HEK293 (cell line): ENCODE measurements around the gene HLA-DMA.

Experiments used
- ATF2 ChIP-seq: fragments of 450-650 bp; formaldehyde crosslinking; IDR thresholded peaks from 2 replicates; pipeline ENCODE4 v1.5.1; 2016; ENCODE audit warnings: missing biosample characterization, missing genetic modification characterization, low read depth
- FEZF1 ChIP-seq: fragments of 450-650 bp; formaldehyde crosslinking; IDR thresholded peaks from 2 replicates; pipeline ENCODE4 v1.5.1; 2016; ENCODE audit warnings: missing biosample characterization, missing genetic modification characterization
- GLI2 ChIP-seq: fragments of 450-650 bp; formaldehyde crosslinking; IDR thresholded peaks from 2 replicates; pipeline ENCODE4; 2017; ENCODE audit warnings: missing biosample characterization, missing genetic modification characterization, low read depth, borderline replicate concordance
- GLIS2 ChIP-seq: fragments of 450-650 bp; formaldehyde crosslinking; IDR thresholded peaks from 2 replicates; pipeline ENCODE4 v1.5.1; 2016; ENCODE audit warnings: missing biosample characterization, missing genetic modification characterization
- KLF1 ChIP-seq: fragments of 450-650 bp; formaldehyde crosslinking; IDR thresholded peaks from 2 replicates; pipeline ENCODE4 v1.5.1; 2016; ENCODE audit warnings: missing biosample characterization, missing genetic modification characterization
- TRIM28 ChIP-seq: IDR thresholded peaks from 2 replicates; pipeline ENCODE4 v1.6.1; 2011; ENCODE audit warnings: low read length, control low read depth, borderline replicate concordance
- ZNF10 ChIP-seq: fragments of 450-650 bp; formaldehyde crosslinking; IDR thresholded peaks from 2 replicates; pipeline ENCODE4 v1.5.1; 2017; ENCODE audit warnings: missing biosample characterization, missing genetic modification characterization
- ZNF133 ChIP-seq: fragments of 450-650 bp; formaldehyde crosslinking; IDR thresholded peaks from 2 replicates; pipeline ENCODE4 v1.5.1; 2016; ENCODE audit warnings: missing biosample characterization, missing genetic modification characterization
- ZNF184 ChIP-seq: fragments of 450-650 bp; IDR thresholded peaks from 2 replicates; pipeline ENCODE4 v1.5.1; 2018; ENCODE audit warnings: missing biosample characterization, mild to moderate bottlenecking, missing genetic modification characterization
- ZNF274 ChIP-seq, 2 experiments: fragments of 200-500 bp in 1 of 2; fragments of 450-650 bp in 1 of 2; sonication (Bioruptor generic) in 1 of 2; formaldehyde crosslinking in 1 of 2; IDR thresholded peaks; 2 replicates each; pipeline versions ENCODE4 v1.5.1 to v1.6.1; 2014 to 2016; ENCODE audit warnings: borderline replicate concordance in 1 of 2, inconsistent platforms in 1 of 2, low read length in 1 of 2, missing biosample characterization in 1 of 2, missing genetic modification characterization in 1 of 2
- ZNF302 ChIP-seq: fragments of 450-650 bp; formaldehyde crosslinking; IDR thresholded peaks from 2 replicates; pipeline ENCODE4 v1.5.1; 2016; ENCODE audit warnings: missing biosample characterization, missing genetic modification characterization, low read depth
- ZNF366 ChIP-seq: fragments of 450-650 bp; formaldehyde crosslinking; conservative IDR thresholded peaks from 2 replicates; pipeline ENCODE4 v1.5.1; 2016; ENCODE audit warnings: missing biosample characterization, missing genetic modification characterization
- ZNF398 ChIP-seq: fragments of 450-650 bp; formaldehyde crosslinking; IDR thresholded peaks from 2 replicates; pipeline ENCODE4 v1.5.1; 2017; ENCODE audit warnings: missing biosample characterization, missing genetic modification characterization
- ZNF426 ChIP-seq: fragments of 450-650 bp; formaldehyde crosslinking; IDR thresholded peaks from 2 replicates; pipeline ENCODE4 v1.5.1; 2017; ENCODE audit warnings: missing biosample characterization, missing genetic modification characterization, mild to moderate bottlenecking, inconsistent platforms, moderate library complexity
- ZNF473 ChIP-seq: fragments of 450-650 bp; formaldehyde crosslinking; IDR thresholded peaks from 2 replicates; pipeline ENCODE4 v1.5.1; 2017; ENCODE audit warnings: missing biosample characterization, missing genetic modification characterization
- ZNF521 ChIP-seq: fragments of 450-650 bp; formaldehyde crosslinking; IDR thresholded peaks from 2 replicates; pipeline ENCODE4 v1.5.1; 2017; ENCODE audit warnings: missing biosample characterization, mild to moderate bottlenecking, missing genetic modification characterization
- ZNF626 ChIP-seq: fragments of 450-650 bp; sonication (Bioruptor Pico); formaldehyde crosslinking; IDR thresholded peaks from 2 replicates; pipeline ENCODE4 v1.5.1; 2018; ENCODE audit warnings: missing biosample characterization, missing genetic modification characterization, inconsistent platforms
- ZNF658 ChIP-seq: fragments of 450-650 bp; formaldehyde crosslinking; IDR thresholded peaks from 2 replicates; pipeline ENCODE4; 2016; ENCODE audit warnings: missing biosample characterization, missing genetic modification characterization
- ZNF670 ChIP-seq: fragments of 450-650 bp; formaldehyde crosslinking; IDR thresholded peaks from 2 replicates; pipeline ENCODE4 v1.5.1; 2016; ENCODE audit warnings: missing biosample characterization, missing genetic modification characterization, low read depth
- ZNF707 ChIP-seq: fragments of 450-650 bp; formaldehyde crosslinking; IDR thresholded peaks from 2 replicates; pipeline ENCODE4 v1.5.1; 2016; ENCODE audit warnings: missing biosample characterization, missing genetic modification characterization
- ZNF776 ChIP-seq: fragments of 450-650 bp; formaldehyde crosslinking; IDR thresholded peaks from 2 replicates; pipeline ENCODE4 v1.5.0; 2017; ENCODE audit warnings: missing biosample characterization, missing genetic modification characterization, borderline replicate concordance
- ZSCAN30 ChIP-seq: fragments of 450-650 bp; IDR thresholded peaks from 2 replicates; pipeline ENCODE4 v1.5.1; 2018; ENCODE audit warnings: missing biosample characterization, mild to moderate bottlenecking, missing genetic modification characterization, moderate library complexity
- TF ChIP-seq, protein P1 (sequence below): fragments of 450-650 bp; formaldehyde crosslinking; conservative IDR thresholded peaks from 2 replicates; pipeline ENCODE4 v1.5.1; 2016; ENCODE audit warnings: low read depth, missing biosample characterization, missing genetic modification characterization
- TF ChIP-seq, protein P2 (sequence below): fragments of 450-650 bp; formaldehyde crosslinking; IDR thresholded peaks from 2 replicates; pipeline ENCODE4 v1.5.1; 2016; ENCODE audit warnings: missing biosample characterization, missing genetic modification characterization
- TF ChIP-seq, protein P3 (sequence below): fragments of 450-650 bp; formaldehyde crosslinking; conservative IDR thresholded peaks from 2 replicates; pipeline ENCODE4 v1.5.1; 2016; ENCODE audit warnings: low read depth, missing biosample characterization, missing genetic modification characterization

The HLA-DMA gene

GRCh38 chr6:32971242-32971580 lies 18.3 kb upstream of the HLA-DMA start (continued):
- TF ChIP-seq ZNF10 (tag by site-specific recombination) (peak; percentile 45; the same call in 1 of the 2 replicates), ZNF707 (tag by site-specific recombination) (no peak), ZNF521 (tag by site-specific recombination) (no peak), ATF2 (tag by site-specific recombination) (no peak), ZNF398 (tag by site-specific recombination) (0 out of 2 replicates have a peak, but pooled peaks have one; percentile 19), ZNF426 (tag by site-specific recombination) (0 out of 2 replicates have a peak, but pooled peaks have one; percentile 5), TRIM28 (no peak), ZNF473 (tag by site-specific recombination) (no peak), ZNF184 (tag by site-specific recombination) (no peak), ZNF776 (tag by site-specific recombination) (no peak), ZNF658 (tag by site-specific recombination) (no peak), ZNF302 (no peak), KLF1 (no peak), ZNF626 (tag by site-specific recombination) (no peak), GLI2 (tag by site-specific recombination) (0 out of 2 replicates have a peak, but pooled peaks have one; percentile 3), ZNF366 (tag by site-specific recombination) (no peak), GLIS2 (tag by site-specific recombination) (no peak), ZNF274 (IDR thresholded peaks at IDR 0.05; ENCODE audit: low read length) (no peak), ZNF274 (tag by site-specific recombination; IDR thresholded peaks at IDR 0.05; ENCODE audit: borderline replicate concordance) (no peak), ZNF670 (no peak), ZNF133 (tag by site-specific recombination) (no peak), ZSCAN30 (tag by site-specific recombination) (0 out of 2 replicates have a peak, but pooled peaks have one; percentile 54), FEZF1 (tag by site-specific recombination) (no peak)
- TF ChIP-seq, protein P1, sequence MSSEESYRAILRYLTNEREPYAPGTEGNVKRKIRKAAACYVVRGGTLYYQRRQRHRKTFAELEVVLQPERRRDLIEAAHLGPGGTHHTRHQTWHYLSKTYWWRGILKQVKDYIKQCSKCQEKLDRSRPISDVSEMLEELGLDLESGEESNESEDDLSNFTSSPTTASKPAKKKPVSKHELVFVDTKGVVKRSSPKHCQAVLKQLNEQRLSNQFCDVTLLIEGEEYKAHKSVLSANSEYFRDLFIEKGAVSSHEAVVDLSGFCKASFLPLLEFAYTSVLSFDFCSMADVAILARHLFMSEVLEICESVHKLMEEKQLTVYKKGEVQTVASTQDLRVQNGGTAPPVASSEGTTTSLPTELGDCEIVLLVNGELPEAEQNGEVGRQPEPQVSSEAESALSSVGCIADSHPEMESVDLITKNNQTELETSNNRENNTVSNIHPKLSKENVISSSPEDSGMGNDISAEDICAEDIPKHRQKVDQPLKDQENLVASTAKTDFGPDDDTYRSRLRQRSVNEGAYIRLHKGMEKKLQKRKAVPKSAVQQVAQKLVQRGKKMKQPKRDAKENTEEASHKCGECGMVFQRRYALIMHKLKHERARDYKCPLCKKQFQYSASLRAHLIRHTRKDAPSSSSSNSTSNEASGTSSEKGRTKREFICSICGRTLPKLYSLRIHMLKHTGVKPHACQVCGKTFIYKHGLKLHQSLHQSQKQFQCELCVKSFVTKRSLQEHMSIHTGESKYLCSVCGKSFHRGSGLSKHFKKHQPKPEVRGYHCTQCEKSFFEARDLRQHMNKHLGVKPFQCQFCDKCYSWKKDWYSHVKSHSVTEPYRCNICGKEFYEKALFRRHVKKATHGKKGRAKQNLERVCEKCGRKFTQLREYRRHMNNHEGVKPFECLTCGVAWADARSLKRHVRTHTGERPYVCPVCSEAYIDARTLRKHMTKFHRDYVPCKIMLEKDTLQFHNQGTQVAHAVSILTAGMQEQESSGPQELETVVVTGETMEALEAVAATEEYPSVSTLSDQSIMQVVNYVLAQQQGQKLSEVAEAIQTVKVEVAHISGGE: peak; percentile 54; the same call in 1 of the 2 replicates
- TF ChIP-seq, protein P2, sequence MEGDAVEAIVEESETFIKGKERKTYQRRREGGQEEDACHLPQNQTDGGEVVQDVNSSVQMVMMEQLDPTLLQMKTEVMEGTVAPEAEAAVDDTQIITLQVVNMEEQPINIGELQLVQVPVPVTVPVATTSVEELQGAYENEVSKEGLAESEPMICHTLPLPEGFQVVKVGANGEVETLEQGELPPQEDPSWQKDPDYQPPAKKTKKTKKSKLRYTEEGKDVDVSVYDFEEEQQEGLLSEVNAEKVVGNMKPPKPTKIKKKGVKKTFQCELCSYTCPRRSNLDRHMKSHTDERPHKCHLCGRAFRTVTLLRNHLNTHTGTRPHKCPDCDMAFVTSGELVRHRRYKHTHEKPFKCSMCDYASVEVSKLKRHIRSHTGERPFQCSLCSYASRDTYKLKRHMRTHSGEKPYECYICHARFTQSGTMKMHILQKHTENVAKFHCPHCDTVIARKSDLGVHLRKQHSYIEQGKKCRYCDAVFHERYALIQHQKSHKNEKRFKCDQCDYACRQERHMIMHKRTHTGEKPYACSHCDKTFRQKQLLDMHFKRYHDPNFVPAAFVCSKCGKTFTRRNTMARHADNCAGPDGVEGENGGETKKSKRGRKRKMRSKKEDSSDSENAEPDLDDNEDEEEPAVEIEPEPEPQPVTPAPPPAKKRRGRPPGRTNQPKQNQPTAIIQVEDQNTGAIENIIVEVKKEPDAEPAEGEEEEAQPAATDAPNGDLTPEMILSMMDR (tag by site-specific recombination): 0 out of 2 replicates have a peak, but pooled peaks have one; percentile 36
- TF ChIP-seq, protein P3, sequence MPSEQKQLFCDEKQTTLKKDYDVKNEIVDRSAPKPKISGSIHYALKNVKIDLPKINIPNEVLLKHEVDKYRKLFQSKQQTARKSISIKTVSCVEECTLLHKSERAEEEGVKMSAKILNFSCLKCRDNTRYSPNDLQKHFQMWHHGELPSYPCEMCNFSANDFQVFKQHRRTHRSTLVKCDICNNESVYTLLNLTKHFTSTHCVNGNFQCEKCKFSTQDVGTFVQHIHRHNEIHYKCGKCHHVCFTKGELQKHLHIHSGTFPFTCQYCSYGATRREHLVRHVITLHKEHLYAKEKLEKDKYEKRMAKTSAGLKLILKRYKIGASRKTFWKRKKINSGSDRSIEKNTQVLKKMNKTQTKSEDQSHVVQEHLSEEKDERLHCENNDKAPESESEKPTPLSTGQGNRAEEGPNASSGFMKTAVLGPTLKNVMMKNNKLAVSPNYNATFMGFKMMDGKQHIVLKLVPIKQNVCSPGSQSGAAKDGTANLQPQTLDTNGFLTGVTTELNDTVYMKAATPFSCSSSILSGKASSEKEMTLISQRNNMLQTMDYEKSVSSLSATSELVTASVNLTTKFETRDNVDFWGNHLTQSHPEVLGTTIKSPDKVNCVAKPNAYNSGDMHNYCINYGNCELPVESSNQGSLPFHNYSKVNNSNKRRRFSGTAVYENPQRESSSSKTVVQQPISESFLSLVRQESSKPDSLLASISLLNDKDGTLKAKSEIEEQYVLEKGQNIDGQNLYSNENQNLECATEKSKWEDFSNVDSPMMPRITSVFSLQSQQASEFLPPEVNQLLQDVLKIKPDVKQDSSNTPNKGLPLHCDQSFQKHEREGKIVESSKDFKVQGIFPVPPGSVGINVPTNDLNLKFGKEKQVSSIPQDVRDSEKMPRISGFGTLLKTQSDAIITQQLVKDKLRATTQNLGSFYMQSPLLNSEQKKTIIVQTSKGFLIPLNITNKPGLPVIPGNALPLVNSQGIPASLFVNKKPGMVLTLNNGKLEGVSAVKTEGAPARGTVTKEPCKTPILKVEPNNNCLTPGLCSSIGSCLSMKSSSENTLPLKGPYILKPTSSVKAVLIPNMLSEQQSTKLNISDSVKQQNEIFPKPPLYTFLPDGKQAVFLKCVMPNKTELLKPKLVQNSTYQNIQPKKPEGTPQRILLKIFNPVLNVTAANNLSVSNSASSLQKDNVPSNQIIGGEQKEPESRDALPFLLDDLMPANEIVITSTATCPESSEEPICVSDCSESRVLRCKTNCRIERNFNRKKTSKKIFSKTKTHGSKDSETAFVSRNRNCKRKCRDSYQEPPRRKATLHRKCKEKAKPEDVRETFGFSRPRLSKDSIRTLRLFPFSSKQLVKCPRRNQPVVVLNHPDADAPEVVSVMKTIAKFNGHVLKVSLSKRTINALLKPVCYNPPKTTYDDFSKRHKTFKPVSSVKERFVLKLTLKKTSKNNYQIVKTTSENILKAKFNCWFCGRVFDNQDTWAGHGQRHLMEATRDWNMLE (tag by site-specific recombination): no peak; the same call in 1 of the 2 replicates
